Left ventricle myocardium superior (tissue), 1 donor: ENCODE measurements around the gene PRR16. TPM values are rescaled to one million over a fixed set of nuclear protein-coding genes. Genes with fewer than 3 reads are reported as not detected.
"Not testable (repeated sequence)": the region's sequence is repeated elsewhere in the genome, so short reads cannot be mapped to it uniquely, and the experiment has no call there.

ENCODE experiments used
- ATAC-seq: fragments of 200-7000 bp; cut with Tn5 transposase; one replicate; pipeline ENCODE4 v1.9.1; 2020; ENCODE audit warnings: mild to moderate bottlenecking, moderate library complexity
- DNase-seq: peaks from one replicate; pipeline ENCODE4 v3.0.0-alpha.2; 2020
- intact Hi-C: fragments of 100-400 bp; cut with micrococcal nuclease; formaldehyde crosslinking; loops from one replicate; pipeline ENCODE4 v1.11.0; 2022
- total RNA-seq: library from RNA; stranded (reverse); fragmentation: NEBNext Ultra II Directional; extraction: Animal tissue kit (Norgen Biotek cat#: 25700); gene quantifications from one replicate; pipeline ENCODE4 v1.2.1, GENCODE V29; 2021
- donor health status: DM: no; HTN: yes; CAD: no; lungs with severe emphysema.

Gene PRR16
- total RNA-seq, 1 donor from 2014 or later: 12.9 TPM

DNA sequence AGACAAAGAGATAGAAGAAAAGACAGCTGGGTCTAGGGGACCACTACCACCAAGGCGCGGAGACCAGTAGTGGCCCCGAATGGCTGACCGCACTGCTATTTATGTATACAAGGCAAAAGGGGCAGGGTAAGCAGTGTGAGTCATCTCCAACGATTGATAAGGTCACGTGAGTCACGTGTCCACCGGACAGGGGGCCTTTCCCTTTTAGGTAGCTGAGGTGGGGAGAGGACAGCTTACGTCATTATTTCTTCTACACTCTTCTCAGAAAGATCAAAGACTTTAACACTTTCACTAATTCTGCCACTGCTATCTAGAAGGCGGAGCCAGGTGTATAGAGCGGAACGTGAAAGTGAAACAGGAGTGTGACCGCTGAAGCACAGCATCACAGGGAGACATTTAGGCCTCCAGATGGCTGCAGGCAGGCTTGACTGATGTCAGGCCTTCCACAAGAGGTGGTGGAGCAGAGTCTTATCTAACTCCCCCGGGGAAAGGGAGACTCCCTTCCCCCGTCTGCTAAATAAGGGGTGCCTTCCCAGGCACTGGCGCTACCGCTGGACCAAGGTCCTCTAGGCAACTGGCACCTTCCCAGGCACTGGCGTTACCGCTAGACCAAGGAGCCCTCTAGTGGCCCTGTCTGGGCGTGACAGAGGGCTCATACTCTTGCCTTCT is 6.1 kb upstream of the PRR16 start:
- ATAC-seq (peak; percentile 73), DNase-seq (peak; percentile 90)
- intact Hi-C loops: loop anchor here (5.0 to 10.0 kb wide), 2 partner anchors 403 to 506 kb away; no protein-coding TSS in a partner anchor

GRCh38 chr5:120458508-120458847 is 5.6 kb upstream of the PRR16 start:
- not testable (repeated sequence) for DNase-seq, ATAC-seq
- intact Hi-C loops: loop anchor here (5.0 to 10.0 kb wide), 2 partner anchors 404 to 506 kb away; no protein-coding TSS in a partner anchor

DNA sequence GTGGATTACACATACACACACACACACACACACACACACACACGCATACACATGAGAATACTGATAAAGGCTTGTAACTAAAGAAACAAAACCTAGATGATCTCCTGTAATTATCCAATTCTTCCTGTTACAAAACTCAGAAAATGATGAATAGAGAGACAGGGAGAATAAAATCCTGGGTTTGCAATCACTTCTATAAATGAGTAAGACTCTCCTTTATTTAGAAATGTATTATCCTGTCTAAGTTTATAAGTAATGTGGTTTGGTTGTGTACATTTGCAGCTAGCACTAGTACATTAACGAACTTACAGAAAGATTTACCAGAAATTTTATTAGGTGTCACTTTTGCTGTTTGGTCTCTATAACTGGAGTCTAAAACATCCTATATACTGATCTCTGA is 2.8 kb upstream of the PRR16 start:
- DNase-seq: no peak
- intact Hi-C loops: no loop called here
- no peak for ATAC-seq

DNA sequence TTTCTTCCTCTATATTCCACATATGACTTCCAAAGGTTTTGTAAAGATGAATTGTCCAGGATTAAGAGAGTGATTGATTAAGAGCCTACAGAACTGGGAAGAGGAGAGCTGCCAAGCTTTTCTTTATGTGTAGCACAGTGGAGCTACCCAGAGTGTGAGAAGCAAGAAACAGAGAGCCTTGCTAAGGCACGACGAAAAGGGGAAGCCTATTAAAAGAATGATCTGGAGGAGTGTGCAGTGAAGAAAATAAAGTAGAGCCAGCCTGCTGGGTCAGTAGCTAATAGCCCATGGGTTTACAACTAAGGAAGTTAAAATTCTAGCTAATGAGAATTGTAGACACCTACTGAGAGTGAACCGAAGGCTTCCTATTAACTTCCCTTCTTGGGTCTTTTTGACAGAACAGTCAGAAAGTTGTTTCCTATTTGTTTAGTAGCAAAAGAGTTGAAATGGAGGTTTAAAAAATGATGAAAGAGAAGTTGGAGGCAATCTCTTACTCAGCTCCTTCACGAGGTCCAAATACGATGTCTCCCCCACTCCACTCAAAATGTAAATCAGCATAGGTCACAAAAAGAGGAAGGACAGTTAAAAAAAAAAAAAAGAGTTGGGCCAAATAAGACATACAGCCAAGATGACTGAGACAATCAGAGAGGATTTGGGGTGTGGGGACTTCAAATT is 957 bp upstream of the PRR16 start:
- intact Hi-C loops: no loop called here
- DNase-seq (no peak), ATAC-seq (no peak)

GRCh38 chr5:120464627-120465435 is 731 bp downstream of the PRR16 start:
- ATAC-seq (peak; percentile 81), DNase-seq (peak; percentile 74)
- intact Hi-C loops: no loop called here

DNA sequence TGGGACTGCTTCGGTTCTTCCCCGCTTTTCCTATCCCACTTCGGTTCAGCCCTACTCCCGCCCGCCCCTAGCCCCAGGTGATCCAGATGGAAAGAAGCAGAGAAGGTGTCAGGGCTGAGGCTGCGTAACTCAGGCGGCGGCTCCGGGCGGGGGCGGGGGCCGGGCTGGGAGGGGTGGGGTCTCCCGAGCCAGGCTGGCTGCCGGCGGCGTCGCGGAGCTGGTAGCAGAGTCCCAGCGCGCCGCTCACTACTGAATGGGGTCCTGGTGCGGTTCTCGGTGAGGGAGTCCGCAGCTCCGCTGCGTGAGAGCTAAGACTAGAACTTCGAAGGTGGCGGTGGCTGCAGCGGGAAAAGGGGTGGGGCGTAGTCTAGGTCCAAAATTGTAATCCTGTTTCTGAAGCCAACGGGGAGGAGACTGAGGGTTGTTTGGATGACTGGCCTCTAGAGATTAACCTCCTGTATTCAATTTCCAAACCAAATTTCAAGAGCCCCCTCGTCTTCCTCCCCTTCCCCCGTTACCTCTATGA is 1.4 kb downstream of the PRR16 start:
- ATAC-seq (peak; percentile 73), DNase-seq (peak; percentile 62)
- intact Hi-C loops: no loop called here

DNA sequence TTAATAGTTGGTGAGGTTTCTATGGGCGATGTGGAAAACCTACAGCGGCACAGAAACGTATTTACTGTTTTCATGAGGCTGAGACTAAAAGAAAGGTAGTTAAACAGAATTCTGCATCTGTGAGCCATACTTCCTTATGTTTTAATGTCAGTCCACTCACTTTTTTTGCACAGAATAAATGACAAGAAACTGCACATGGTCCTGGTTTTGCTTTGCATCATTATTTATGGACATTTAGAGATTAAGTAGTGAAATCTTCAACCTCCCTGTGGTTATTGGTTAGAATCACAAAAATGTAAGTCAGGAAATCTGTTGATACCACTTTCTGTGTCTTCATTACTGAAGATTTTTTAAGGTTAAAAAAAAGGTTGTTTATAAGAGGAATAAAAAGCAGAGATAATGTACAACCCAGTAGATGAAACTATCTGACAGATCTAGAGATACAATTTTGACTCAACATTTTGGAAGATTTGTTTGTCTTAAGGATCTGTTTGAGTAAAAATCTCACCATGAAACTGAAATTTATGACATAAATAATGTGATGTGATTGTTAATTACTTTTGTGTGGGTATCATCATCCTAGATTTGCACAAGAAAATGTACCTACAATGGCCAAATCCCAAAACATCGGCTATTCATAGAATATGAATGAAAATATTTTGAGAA is 2.4 kb downstream of the PRR16 start:
- DNase-seq: no peak
- intact Hi-C loops: no loop called here
- no peak for ATAC-seq

- ATAC-seq (no peak), DNase-seq (no peak)
- intact Hi-C loops: no loop called here
Measured at GRCh38 chr5:120471971-120472370, 7.9 kb downstream of the PRR16 start.

- ATAC-seq: no peak
- intact Hi-C loops: no loop called here
- DNase-seq: no peak
Measured at GRCh38 chr5:120472911-120473310, 8.8 kb downstream of the PRR16 start.

GRCh38 chr5:120473332-120473731 is 9.2 kb downstream of the PRR16 start:
- intact Hi-C loops: no loop called here
- DNase-seq (no peak), ATAC-seq (no peak)

DNA sequence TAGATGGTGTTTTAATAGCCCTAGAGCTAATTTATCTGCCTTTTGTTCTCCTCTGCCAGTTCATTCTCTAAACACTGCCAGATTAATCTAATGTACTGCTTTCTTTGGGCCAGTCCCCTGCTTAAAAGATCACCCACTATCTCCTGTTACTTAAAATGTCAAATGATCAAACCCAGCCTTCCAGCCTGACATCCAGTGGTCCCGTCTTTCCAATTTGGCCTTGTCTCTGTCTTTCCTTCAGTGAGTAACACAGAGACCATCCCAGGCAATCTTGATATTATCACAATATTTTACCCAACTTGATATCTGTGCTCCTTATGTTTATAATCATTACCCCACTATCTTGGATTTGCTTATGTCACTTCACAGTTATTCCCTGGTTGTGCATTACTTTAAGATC is 12.0 kb downstream of the PRR16 start:
- intact Hi-C loops: no loop called here
- ATAC-seq (no peak), DNase-seq (no peak)

GRCh38 chr5:120479066-120479465 is 15.0 kb downstream of the PRR16 start:
- intact Hi-C loops: no loop called here
- ATAC-seq: no peak
- no peak for DNase-seq

DNA sequence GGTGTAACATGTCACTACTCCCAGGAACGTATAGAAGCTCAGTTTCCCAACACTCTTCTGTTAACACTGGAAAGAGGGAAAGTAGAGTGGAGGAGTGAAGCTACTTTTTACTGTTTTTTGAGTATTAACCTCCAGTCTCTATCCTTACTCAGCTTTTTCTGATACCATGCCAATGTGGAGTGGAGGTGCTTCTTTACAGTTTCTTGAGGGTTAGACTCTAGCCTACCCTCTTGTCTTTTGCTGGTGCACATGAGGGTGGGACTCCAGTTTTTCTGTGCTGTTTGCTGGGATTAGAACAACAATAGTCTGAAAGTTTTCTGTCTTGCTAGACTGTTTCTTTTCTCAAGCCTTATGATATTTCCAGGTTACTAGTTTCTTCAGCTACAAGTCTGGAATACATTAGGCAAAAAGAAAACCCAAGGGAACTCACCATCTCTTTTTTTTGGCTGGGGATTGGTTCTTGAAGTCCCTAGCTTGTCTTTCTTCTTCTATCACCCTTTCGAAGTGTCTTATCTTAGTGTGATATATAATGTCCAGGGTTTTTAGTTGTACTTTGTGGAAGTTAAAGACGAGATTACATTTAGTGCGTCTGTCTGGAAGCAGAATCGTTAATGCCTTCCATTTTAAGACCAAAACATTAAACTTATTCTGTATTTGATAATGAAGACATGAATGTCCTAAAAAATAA is 35.9 kb downstream of the PRR16 start:
- ATAC-seq (no peak), DNase-seq (no peak)
- intact Hi-C loops: no loop called here

DNA sequence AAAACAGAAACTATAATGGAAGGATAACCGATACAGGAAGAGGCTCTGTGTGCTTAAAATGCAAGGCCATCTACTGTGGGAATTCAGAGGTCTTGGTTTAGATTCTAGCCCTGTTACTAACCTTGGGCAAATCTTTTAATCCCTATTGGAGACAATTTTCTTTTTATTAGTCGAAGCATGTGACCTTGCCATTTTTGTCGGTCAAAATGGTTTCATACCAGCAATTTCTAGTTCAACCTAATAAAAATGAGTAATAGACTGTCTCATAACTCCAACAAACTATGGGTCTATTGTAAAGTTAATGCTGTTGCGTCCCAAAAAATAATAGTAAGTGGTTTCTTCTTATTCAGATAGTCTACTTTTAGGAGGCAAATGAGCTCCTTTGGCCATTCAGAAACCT is 38.4 kb downstream of the PRR16 start:
- DNase-seq (no peak), ATAC-seq (no peak)
- intact Hi-C loops: no loop called here

DNA sequence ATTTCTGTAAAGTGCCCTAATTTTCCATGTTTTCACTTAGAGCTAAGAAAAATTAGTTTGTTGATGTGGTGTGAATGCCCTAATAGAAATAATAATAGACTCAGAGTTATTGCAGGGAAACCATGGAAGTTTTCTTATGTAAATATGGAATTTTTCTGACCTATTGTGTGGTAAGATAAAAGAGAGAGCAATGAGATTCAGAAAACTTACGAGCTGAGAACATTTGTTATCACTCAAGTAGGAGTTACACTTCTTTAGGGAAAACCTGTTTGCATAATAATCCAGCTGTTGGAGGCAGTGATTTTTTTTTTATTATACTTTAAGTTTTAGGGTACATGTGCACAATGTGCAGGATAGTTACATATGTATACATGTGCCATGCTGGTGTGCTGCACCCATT is 39.2 kb downstream of the PRR16 start:
- ATAC-seq (no peak), DNase-seq (no peak)
- intact Hi-C loops: no loop called here

DNA sequence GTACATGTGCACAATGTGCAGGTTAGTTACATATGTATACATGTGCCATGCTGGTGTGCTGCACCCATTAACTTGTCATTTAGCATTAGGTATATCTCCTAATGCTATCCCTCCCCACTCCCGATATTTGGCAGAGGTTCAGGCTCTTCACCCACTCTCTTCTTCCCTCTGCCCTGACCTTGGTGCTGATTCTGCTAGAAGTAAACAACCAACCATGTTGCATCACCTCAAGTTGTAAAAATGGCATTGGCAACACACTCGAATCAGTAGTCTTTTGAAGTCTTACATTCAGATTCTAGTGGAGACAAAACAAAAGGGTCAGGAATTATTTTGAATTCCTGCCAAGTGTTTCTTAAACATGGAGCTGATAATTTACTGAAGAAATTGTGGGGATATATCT is 40.0 kb downstream of the PRR16 start:
- no peak for ATAC-seq
- no peak for DNase-seq
- intact Hi-C loops: no loop called here

DNA sequence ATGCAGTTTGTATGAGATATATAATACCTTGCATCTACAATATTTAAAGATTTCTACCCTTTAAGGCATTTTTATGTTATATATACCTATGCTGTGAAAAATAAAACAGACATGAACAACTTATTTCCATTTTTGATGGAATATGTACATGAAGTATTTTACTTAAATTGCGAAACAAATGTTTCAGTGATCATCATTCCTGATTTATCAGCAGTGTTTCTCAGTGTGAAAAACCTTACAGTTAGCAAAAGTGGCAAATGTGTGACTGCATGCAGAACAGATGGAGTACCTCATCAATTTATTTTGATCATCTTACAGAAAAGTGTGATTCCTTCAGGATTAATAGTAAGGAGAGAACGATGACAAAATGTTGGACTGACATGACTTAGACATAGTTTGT is 43.1 kb downstream of the PRR16 start:
- DNase-seq (no peak), ATAC-seq (no peak)
- intact Hi-C loops: no loop called here

DNA sequence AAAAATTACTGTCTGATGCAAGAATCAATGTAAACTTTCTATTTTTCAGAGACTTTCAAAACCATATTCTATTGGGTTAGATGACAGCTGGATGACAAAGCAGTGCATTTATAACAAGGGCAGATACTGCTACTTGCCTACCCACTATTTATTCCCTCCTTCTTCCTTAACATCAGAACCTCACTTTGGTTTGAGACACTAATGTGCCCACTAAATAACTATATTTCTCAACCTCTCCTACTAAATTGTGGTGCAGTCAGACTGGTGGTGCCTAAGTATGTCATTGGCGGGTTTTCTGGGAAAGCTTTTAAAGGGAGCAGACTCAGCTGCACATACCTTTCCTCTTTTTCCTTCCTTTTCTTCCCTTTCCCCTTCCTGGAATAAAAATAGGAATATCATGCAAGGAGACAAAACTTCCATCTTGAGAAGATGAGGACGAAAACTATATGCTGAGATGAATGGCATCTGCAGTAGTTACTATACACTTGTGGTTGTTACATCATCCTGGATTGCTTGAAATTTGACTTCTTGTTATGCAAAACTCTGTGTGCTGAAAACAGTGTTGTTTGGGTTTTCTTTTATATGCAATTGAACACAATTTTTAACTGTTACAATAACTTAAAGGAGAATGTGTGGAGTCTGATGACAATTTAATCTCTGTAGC is 43.8 kb downstream of the PRR16 start:
- no peak for ATAC-seq
- intact Hi-C loops: no loop called here
- no peak for DNase-seq

DNA sequence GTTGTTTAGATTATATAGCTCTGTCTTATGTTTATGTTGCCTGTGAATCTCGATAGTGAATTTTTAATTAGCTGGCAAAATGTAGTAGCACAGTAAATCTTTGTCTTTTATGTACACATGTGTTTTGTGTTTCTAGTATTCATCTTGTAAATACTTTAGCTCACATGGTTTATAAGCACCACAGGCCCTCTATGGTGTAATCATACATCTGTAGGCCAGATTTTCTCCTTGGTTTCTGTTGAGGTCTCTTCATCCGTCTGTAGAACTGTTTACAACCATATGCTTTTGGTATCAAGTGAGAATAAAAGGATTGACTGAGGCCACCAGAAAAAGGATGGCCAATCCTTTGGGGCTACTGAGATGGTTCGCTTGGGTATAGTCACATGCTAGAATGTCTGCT is 45.0 kb downstream of the PRR16 start:
- ATAC-seq: no peak
- intact Hi-C loops: no loop called here
- DNase-seq: no peak
